K562 (cell line): ENCODE results near the gene FGGY. TPM values are rescaled to one million over a fixed set of nuclear protein-coding genes. Genes with fewer than 3 reads are reported as not detected.

Source experiments
- ATAC-seq: fragments of 200-7000 bp; cut with Tn5 transposase; 3 replicates; pipeline ENCODE4 v1.9.1; 2020; ENCODE audit warnings: moderate library complexity
- BruUV-seq: library from RNA; stranded (reverse); fragments of 400-500 nt; replicated peaks from 2 replicates; lab custom pipeline; 2021; lab: Mats Ljungman, UMichigan
- CTCF ChIA-PET: fragments of 300-600 bp; formaldehyde crosslinking; extraction: SDS; loops from one replicate; lab custom pipeline; 2021; ENCODE audit warnings: low intra/inter-chr PET ratio; lab: Yijun Ruan, JAX
- POLR2A ChIA-PET: fragments of 300-600, 350-650 bp; sonication (Branson Sonifier 250); formaldehyde crosslinking; extraction: SDS; loops from one replicate; lab custom pipeline; 2021; ENCODE audit warnings: antibody characterized with exemption, inconsistent platforms; lab: Yijun Ruan, JAX
- DNase-seq, 4 experiments: peaks; one replicate each; pipeline versions ENCODE4 v3.0.0 to v3.0.0-alpha.2; 2011 to 2018; ENCODE audit warnings: low spot score in 3 of 4, mixed read lengths in 3 of 4; ENCODE audit errors: extremely low read depth in 1 of 4
- FAIRE-seq: peaks from 2 replicates; lab custom pipeline; 2011; peaks lifted over from hg19 to GRCh38; lab: Jason Lieb, UNC
- H2AFZ ChIP-seq: 2 replicates; pipeline ENCODE4 v1.6.0; 2011; ENCODE audit warnings: low read depth, low read length, control low read depth, inconsistent platforms
- H3K27ac ChIP-seq: fragments of 200-600 bp; 3 replicates; pipeline ENCODE4 v1.8.0; 2011; ENCODE audit warnings: low read depth, mild to moderate bottlenecking, control low read depth, inconsistent platforms, low read length, moderate library complexity, mixed read lengths; ENCODE audit errors: extremely low read depth
- H3K27me3 ChIP-seq, 2 experiments: fragments of 300-600 bp in 1 of 2; 2 replicates in 1 of 2; 3 replicates in 1 of 2; pipeline versions ENCODE4 v1.6.0 to v1.8.0; 2011; ENCODE audit warnings: inconsistent platforms in 2 of 2, low read length in 2 of 2, mild to moderate bottlenecking in 1 of 2, mixed read lengths in 1 of 2, moderate library complexity in 1 of 2; ENCODE audit not compliant: control insufficient read depth in 2 of 2, insufficient read depth in 2 of 2
- H3K36me3 ChIP-seq: fragments of 300-600 bp; 3 replicates; pipeline ENCODE4 v1.8.0; 2011; ENCODE audit warnings: mild to moderate bottlenecking, low read length, inconsistent platforms; ENCODE audit not compliant: control insufficient read depth, insufficient read depth
- H3K4me1 ChIP-seq, 2 experiments: fragments of 200-600 bp in 1 of 2; replicated peaks in 1 of 2; 2 replicates in 1 of 2; 3 replicates in 1 of 2; pipeline versions ENCODE4 v1.5.1 to v1.8.0; 2011; ENCODE audit warnings: inconsistent platforms in 2 of 2, low read length in 2 of 2, mild to moderate bottlenecking in 1 of 2, mixed read lengths in 1 of 2, moderate library complexity in 1 of 2; ENCODE audit not compliant: control insufficient read depth in 2 of 2, insufficient read depth in 2 of 2
- H3K4me2 ChIP-seq: 2 replicates; pipeline ENCODE4 v1.6.1; 2011; ENCODE audit warnings: low read length, control low read depth, inconsistent platforms, mixed read lengths; ENCODE audit not compliant: insufficient read depth
- H3K4me3 ChIP-seq: fragments of 200-600 bp; sonication (generic), shearing (Covaris generic); 2 replicates; pipeline ENCODE4 v1.5.1; 2016; ENCODE audit warnings: control low read depth, inconsistent platforms
- H3K79me2 ChIP-seq: fragments of 200-600 bp; 3 replicates; pipeline ENCODE4 v1.8.0; 2011; ENCODE audit warnings: low read length, inconsistent platforms; ENCODE audit not compliant: control insufficient read depth, insufficient read depth
- H3K9ac ChIP-seq, 2 experiments: 2 replicates each; pipeline versions ENCODE4 v1.6.0 to v1.6.1; 2011; ENCODE audit warnings: low read depth in 2 of 2, low read length in 2 of 2, control low read depth in 1 of 2, inconsistent platforms in 1 of 2, mild to moderate bottlenecking in 1 of 2, mixed read lengths in 1 of 2; ENCODE audit not compliant: insufficient read depth in 1 of 2
- H3K9me1 ChIP-seq: one replicate; pipeline ENCODE4 v1.6.0; 2011; ENCODE audit warnings: inconsistent platforms, mild to moderate bottlenecking, low read length, moderate library complexity; ENCODE audit not compliant: control insufficient read depth, insufficient read depth
- H3K9me3 ChIP-seq: replicated peaks from 2 replicates; pipeline ENCODE4 v1.5.1; 2011; ENCODE audit warnings: low read depth, low read length, inconsistent platforms; ENCODE audit not compliant: control insufficient read depth, insufficient read depth
- H4K20me1 ChIP-seq: replicated peaks from 2 replicates; pipeline ENCODE4 v1.6.1; 2011; ENCODE audit warnings: low read length, inconsistent platforms, mixed read lengths; ENCODE audit not compliant: control insufficient read depth, insufficient read depth
- MTA3 ChIP-seq: fragments of 450-650 bp; formaldehyde crosslinking; IDR thresholded peaks from 2 replicates; pipeline ENCODE4 v1.6.1; 2017; ENCODE audit warnings: mild to moderate bottlenecking, borderline replicate concordance
- ZBTB17 ChIP-seq: fragments of 450-650 bp; formaldehyde crosslinking; IDR thresholded peaks from 2 replicates; pipeline ENCODE4 v1.4.0; 2020; ENCODE audit warnings: mild to moderate bottlenecking
- ZNF140 ChIP-seq: fragments of 250-450 bp; sonication (Bioruptor Pico); IDR thresholded peaks from 2 replicates; pipeline ENCODE4 v1.8.0; 2021; ENCODE audit warnings: moderate library complexity, mild to moderate bottlenecking, inconsistent platforms
- ZNF436 ChIP-seq: fragments of 250-450, 450-650 bp; sonication (Bioruptor Pico); formaldehyde crosslinking; IDR thresholded peaks from 2 replicates; pipeline ENCODE4 v1.7.0; 2020; ENCODE audit warnings: mild to moderate bottlenecking
- ZNF644 ChIP-seq: fragments of 200-800 bp; sonication (Bioruptor generic); IDR thresholded peaks from 2 replicates; pipeline ENCODE4 v1.6.1; 2016; ENCODE audit warnings: low read depth, missing genetic modification characterization, missing compliant biosample characterization
- in situ Hi-C: fragments of 300-500 bp; cut with MboI; formaldehyde crosslinking; loops from 4 replicates; pipeline ENCODE4 v1.15.0; 2018; ENCODE audit warnings: inconsistent platforms, mixed read lengths
- intact Hi-C: fragments of 100-400 bp; cut with micrococcal nuclease; formaldehyde crosslinking; loops from 2 replicates; pipeline ENCODE4 v1.14.2; 2022
- polyA plus RNA-seq, 8 experiments: library from polyadenylated mRNA; depleted of rRNA in 4 of 8; stranded (reverse) in 5 of 8; unstranded in 3 of 8; fragments of >200 nt; fragmentation: Nextera tagmentation in 2 of 8; fragmentation: Illumina TruSeq in 1 of 8; extraction: Ambion mirVana in 2 of 8; extraction: Trizol in 1 of 8; gene quantifications; 2 replicates each; pipeline versions ENCODE4 v1.2.1 to v1.2.3, GENCODE V29; 2011 to 2014; ENCODE audit warnings: inconsistent platforms in 1 of 8, missing spikeins in 1 of 8
- total RNA-seq, 7 experiments: library from RNA; depleted of rRNA in 6 of 7; stranded (reverse); fragments of >200 nt in 6 of 7; fragmentation: Illumina TruSeq in 2 of 7; extraction: Trizol in 2 of 7; gene quantifications; 2 replicates each; pipeline versions ENCODE4 v1.2.1 to v1.2.3, GENCODE V29; 2011 to 2021; ENCODE audit warnings: low replicate concordance in 1 of 7
- TF ChIP-seq, protein P1 (sequence below), 2 experiments: fragments of 450-650 bp in 1 of 2; IDR thresholded peaks; 2 replicates each; pipeline ENCODE4 v1.6.1; 2011 to 2017; ENCODE audit warnings: low read depth in 2 of 2, antibody characterized with exemption in 1 of 2, borderline replicate concordance in 1 of 2, low read length in 1 of 2, mild to moderate bottlenecking in 1 of 2, mixed read lengths in 1 of 2; ENCODE audit not compliant: control insufficient read depth in 1 of 2

Gene FGGY
- total and polyA plus RNA-seq, 9 of the 15 experiments (the other 6 are each of a cell fraction or from before 2014, with no cell fraction given), result 9.7 to 19.2 (median 12.6) TPM

DNA sequence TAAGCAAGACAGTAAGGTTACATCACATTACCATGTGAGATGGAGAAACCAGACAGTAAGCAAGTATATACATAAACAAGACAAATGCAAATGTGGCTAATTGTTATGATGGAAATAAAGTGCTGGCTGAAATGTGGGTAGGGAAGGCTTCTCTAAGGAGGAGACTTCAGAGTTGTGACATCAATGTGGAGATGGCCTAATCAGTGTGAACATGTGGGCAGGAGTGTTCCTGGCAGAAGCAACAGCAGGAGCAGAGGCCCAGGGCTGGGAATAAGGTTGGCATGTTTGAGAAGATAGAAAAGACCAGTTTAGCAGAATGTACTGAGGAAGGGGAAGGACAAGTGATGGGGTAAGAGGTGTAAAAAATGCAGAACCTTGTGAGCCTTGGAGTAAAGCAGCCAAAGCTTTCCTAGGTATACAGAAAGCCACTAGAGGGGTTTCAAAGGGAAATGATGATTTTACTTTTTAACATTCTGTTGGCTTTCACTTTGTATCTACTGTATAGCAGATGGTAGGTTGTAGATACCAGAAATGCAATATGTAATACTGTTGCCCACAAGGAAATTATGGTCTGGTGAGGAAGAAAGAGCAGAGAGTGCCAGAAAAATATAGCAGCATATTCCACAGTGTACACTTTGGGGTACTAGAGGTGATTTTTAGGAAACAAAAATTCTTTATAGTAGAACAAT lies 197.4 kb downstream of the FGGY start:
- H3K9me1 ChIP-seq, result no peaks in the 10 kb centered on the region
- POLR2A ChIA-PET, result no interaction called here
- no peak for ATAC-seq

More for the DNA sequence above, 197.4 kb downstream of the FGGY start:
- Histone ChIP-seq H3K9me3 (no peaks in the 10 kb centered on the region), H3K4me1 (no peaks in the 10 kb centered on the region; a peak in 2 of 5 replicates), H4K20me1 (no peaks in the 10 kb centered on the region), H2AFZ (no peak overlapping the region), H3K9ac (no peak overlapping the region), H3K4me3 (no peak overlapping the region), H3K27ac (no peak overlapping the region), H3K36me3 (no peaks in the 10 kb centered on the region), H3K4me2 (no peak overlapping the region), H3K79me2 (no peaks in the 10 kb centered on the region), H3K27me3 (no peaks in the 10 kb centered on the region)
- CTCF ChIA-PET, result no interaction called here
- intact Hi-C loops (no loop called here), in situ Hi-C loops (no loop called here)
- no peak for DNase-seq
- FAIRE-seq, result no peak
- TF ChIP-seq ZNF644 (tag), result no peak
- TF ChIP-seq, protein P1, sequence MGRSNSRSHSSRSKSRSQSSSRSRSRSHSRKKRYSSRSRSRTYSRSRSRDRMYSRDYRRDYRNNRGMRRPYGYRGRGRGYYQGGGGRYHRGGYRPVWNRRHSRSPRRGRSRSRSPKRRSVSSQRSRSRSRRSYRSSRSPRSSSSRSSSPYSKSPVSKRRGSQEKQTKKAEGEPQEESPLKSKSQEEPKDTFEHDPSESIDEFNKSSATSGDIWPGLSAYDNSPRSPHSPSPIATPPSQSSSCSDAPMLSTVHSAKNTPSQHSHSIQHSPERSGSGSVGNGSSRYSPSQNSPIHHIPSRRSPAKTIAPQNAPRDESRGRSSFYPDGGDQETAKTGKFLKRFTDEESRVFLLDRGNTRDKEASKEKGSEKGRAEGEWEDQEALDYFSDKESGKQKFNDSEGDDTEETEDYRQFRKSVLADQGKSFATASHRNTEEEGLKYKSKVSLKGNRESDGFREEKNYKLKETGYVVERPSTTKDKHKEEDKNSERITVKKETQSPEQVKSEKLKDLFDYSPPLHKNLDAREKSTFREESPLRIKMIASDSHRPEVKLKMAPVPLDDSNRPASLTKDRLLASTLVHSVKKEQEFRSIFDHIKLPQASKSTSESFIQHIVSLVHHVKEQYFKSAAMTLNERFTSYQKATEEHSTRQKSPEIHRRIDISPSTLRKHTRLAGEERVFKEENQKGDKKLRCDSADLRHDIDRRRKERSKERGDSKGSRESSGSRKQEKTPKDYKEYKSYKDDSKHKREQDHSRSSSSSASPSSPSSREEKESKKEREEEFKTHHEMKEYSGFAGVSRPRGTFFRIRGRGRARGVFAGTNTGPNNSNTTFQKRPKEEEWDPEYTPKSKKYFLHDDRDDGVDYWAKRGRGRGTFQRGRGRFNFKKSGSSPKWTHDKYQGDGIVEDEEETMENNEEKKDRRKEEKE (IDR thresholded peaks at IDR 0.05; ENCODE audit: borderline replicate concordance in 1 of 2, control insufficient read depth in 1 of 2, low read depth in 2 of 2, low read length in 1 of 2), result no peak
- no peak for TF ChIP-seq ZNF436 (CRISPR knock-in tag)
- TF ChIP-seq MTA3, result no peak
- no peak for TF ChIP-seq ZBTB17 (CRISPR knock-in tag)
- no peak for TF ChIP-seq ZNF140
- BruUV-seq, result no TSS peak
